Psoas muscle (tissue), 8 donors: ENCODE data around the gene ATP5F1B. TPM values are rescaled to one million over a fixed set of nuclear protein-coding genes. Genes with fewer than 3 reads are reported as not detected.

Experiments
- ATAC-seq, 4 donors: fragments of 200-7000 bp; cut with Tn5 transposase; one replicate each; pipeline ENCODE4 v1.9.1; 2020; ENCODE audit warnings: moderate library complexity in 3 of 4, mild to moderate bottlenecking in 2 of 4
- DNase-seq, 2 donors: peaks; one replicate each; pipeline ENCODE4 v3.0.0-alpha.2; 2020
- H3K27ac ChIP-seq: fragments of 200-600 bp; one replicate; pipeline ENCODE4 v1.8.0; 2022
- H3K27me3 ChIP-seq, 3 donors: fragments of 200-600 bp in 1 of 3; one replicate each; pipeline versions ENCODE4 v1.6.1 to v1.8.0; 2013 to 2022; ENCODE audit warnings: low read length in 2 of 3, mild to moderate bottlenecking in 2 of 3, moderate library complexity in 1 of 3; ENCODE audit not compliant: insufficient read depth in 3 of 3
- H3K36me3 ChIP-seq, 2 donors: fragments of 200-600 bp in 1 of 2; one replicate each; pipeline versions ENCODE4 v1.6.1 to v1.8.0; 2013 to 2022; ENCODE audit warnings: low read depth in 1 of 2, mild to moderate bottlenecking in 1 of 2, moderate library complexity in 1 of 2; ENCODE audit not compliant: insufficient read depth in 1 of 2
- H3K4me1 ChIP-seq: fragments of 200-600 bp; one replicate; pipeline ENCODE4 v1.8.0; 2022
- H3K4me3 ChIP-seq: fragments of 200-600 bp; one replicate; pipeline ENCODE4 v1.8.0; 2022; ENCODE audit warnings: mild to moderate bottlenecking
- H3K9me3 ChIP-seq: fragments of 200-600 bp; one replicate; pipeline ENCODE4 v1.8.0; 2022
- CTCF ChIP-seq: fragments of 200-600 bp; IDR thresholded peaks from one replicate; pipeline ENCODE4 v1.8.0; 2022; ENCODE audit warnings: antibody characterized with exemption
- WGBS, 3 donors: extraction: QIAGEN DNeasy Blood & Tissue Kit; methylation state at CpG; one replicate each; pipeline versions ENCODE4 v1.1.6 to v1.1.7; 2013; 5-methylcytosine and 5-hydroxymethylcytosine counted together
- intact Hi-C, 2 donors: fragments of 100-400 bp; cut with DNase I; formaldehyde crosslinking; loops; one replicate each; pipeline versions ENCODE4 v1.11.0 to v1.14.2; 2022
- polyA plus RNA-seq, 3 donors: library from polyadenylated mRNA; stranded (reverse); fragments of 200-250 nt; gene quantifications; one replicate each; pipeline ENCODE4 v1.2.3, GENCODE V29; 2013
- total RNA-seq, 4 donors: library from RNA; stranded (reverse); fragmentation: NEBNext Ultra II Directional in 2 of 4; extraction: Animal tissue kit (Norgen Biotek cat#: 25700) in 2 of 4; gene quantifications; one replicate each; pipeline versions ENCODE4 v1.2.1 to v1.2.4, GENCODE V29; 2021 to 2023
- donor health status: healthy with polysubstance abuse.
- donor health status: DM: no; HTN: no; CAD: no; lungs with moderate emphysema.
- donor health status: Bipolar disorder and iron deficiency.
- donor health status: healthy.
- donor health status: DM: yes; HTN: yes; CAD: no.
- donor health status: DM: no; HTN: no; CAD: no.
- donor health status: DM: no; HTN: no; CAD: no.
- donor health status: DM: yes; HTN: yes; CAD: no.

ATP5F1B gene
- total and polyA plus RNA-seq, 7 donors = 1,044 to 2,759 (median 1,450) TPM

GRCh38 chr12:56589783-56590182 lies 56.0 kb downstream of the ATP5F1B start:
- ATAC-seq (no peak), DNase-seq (no peak)
- peaks cover 5 to 23% of the 10 kb centered on the region in 2 donors for H3K36me3 ChIP-seq
- intact Hi-C loops = loop anchor here in 1 of 2 donors (5.0 kb wide), 1 partner anchor 77 kb away; no protein-coding TSS in a partner anchor
- no peaks in the 10 kb centered on the region for H3K9me3 ChIP-seq
- no peak for TF ChIP-seq CTCF
- H3K27ac ChIP-seq = no peak overlapping the region
- 95 to 100% (median 100%) methylated on average over 1 of the region's 1 CpG for WGBS, 3 donors
- H3K4me1 ChIP-seq = no peaks in the 10 kb centered on the region
- H3K27me3 ChIP-seq = no peaks in the 10 kb centered on the region
- H3K4me3 ChIP-seq = no peak overlapping the region

Other genes starting within 250 kb of the ATP5F1B start
- gene TIMELESS, start 196.6 kb downstream of the ATP5F1B start, total RNA-seq = 1 to 10 TPM; 2.8 to 4.3 (median 3.7) TPM
- gene TIMELESS, start 196.6 kb downstream of the ATP5F1B start, polyA plus RNA-seq = 1 to 10 TPM; 3.3 to 5.2 (median 4.8) TPM
- not detected for gene MIP, start 191.3 kb downstream of the ATP5F1B start, total RNA-seq
- under 1 TPM in 2 of 3 donors, not detected in 1; 0.05 to 0.13 TPM for gene MIP, start 191.3 kb downstream of the ATP5F1B start, polyA plus RNA-seq
- 1 to 10 TPM; 2.8 to 4.4 (median 3.7) TPM for gene SPRYD4, start 177.4 kb downstream of the ATP5F1B start, total RNA-seq
- 1 to 10 TPM; 1.7 to 4.6 (median 2.7) TPM for gene SPRYD4, start 177.4 kb downstream of the ATP5F1B start, polyA plus RNA-seq
- gene GLS2, start 157.8 kb downstream of the ATP5F1B start, total RNA-seq = under 1 TPM in 1 of 4 donors, not detected in 3; 0.19 TPM
- under 1 TPM; 0.08 to 0.18 (median 0.11) TPM for gene GLS2, start 157.8 kb downstream of the ATP5F1B start, polyA plus RNA-seq
- gene RBMS2, start 124.2 kb downstream of the ATP5F1B start, total RNA-seq = 10 to 100 TPM; 11.8 to 20.5 (median 14.8) TPM
- 1 to 10 TPM; 3.0 to 5.0 (median 3.8) TPM for gene RBMS2, start 124.2 kb downstream of the ATP5F1B start, polyA plus RNA-seq
- 10 to 100 TPM; 41.0 to 53.8 (median 47.7) TPM for gene BAZ2A, start 15.7 kb downstream of the ATP5F1B start, total RNA-seq
- 10 to 100 TPM; 10.0 to 39.4 (median 25.5) TPM for gene BAZ2A, start 15.7 kb downstream of the ATP5F1B start, polyA plus RNA-seq
- gene PTGES3, start 42.3 kb upstream of the ATP5F1B start, total RNA-seq = 100 to 1,000 TPM; 118 to 192 (median 148) TPM
- gene PTGES3, start 42.3 kb upstream of the ATP5F1B start, polyA plus RNA-seq = 100 to 1,000 TPM; 141 to 253 (median 165) TPM
- gene NACA, start 79.3 kb upstream of the ATP5F1B start, total RNA-seq = 100 to 1,000 TPM; 434 to 719 (median 530) TPM
- 1,000 to 10,000 TPM in 1 of 3 donors, 100 to 1,000 TPM in 2; 483 to 1,147 (median 489) TPM for gene NACA, start 79.3 kb upstream of the ATP5F1B start, polyA plus RNA-seq
- gene PRIM1, start 106.3 kb upstream of the ATP5F1B start, total RNA-seq = 1 to 10 TPM; 2.3 to 4.8 (median 3.4) TPM
- gene PRIM1, start 106.3 kb upstream of the ATP5F1B start, polyA plus RNA-seq = 1 to 10 TPM; 3.0 to 10.0 (median 6.3) TPM
- under 1 TPM in 3 of 4 donors, not detected in 1; 0.28 to 0.51 (median 0.36) TPM for gene HSD17B6, start 117.3 kb upstream of the ATP5F1B start, total RNA-seq
- 1 to 10 TPM in 1 of 3 donors, under 1 TPM in 2; 0.14 to 4.5 (median 0.17) TPM for gene HSD17B6, start 117.3 kb upstream of the ATP5F1B start, polyA plus RNA-seq